SK-N-SH (cell line): Measurements from ENCODE around the gene CA6. TPM values are rescaled to one million over a fixed set of nuclear protein-coding genes. Genes with fewer than 3 reads are reported as not detected.

Experiments
- CTCF ChIA-PET: fragments of 300-600, 350-600 bp; formaldehyde crosslinking; extraction: SDS; loops from one replicate; lab custom pipeline; 2021; lab: Yijun Ruan, JAX
- POLR2A ChIA-PET: fragments of 350-600 bp; sonication (Branson Sonifier 250); formaldehyde crosslinking; extraction: SDS; loops from one replicate; lab custom pipeline; 2020; ENCODE audit warnings: antibody characterized with exemption, inconsistent platforms; lab: Yijun Ruan, JAX
- DNase-seq: peaks from one replicate; pipeline ENCODE4 v3.0.0; 2012
- H2AFZ ChIP-seq: fragments of 200-600 bp; sonication (generic); 2 replicates; pipeline ENCODE4 v1.8.1; 2016; ENCODE audit warnings: antibody characterized with exemption, mild to moderate bottlenecking, low read depth
- H3F3A ChIP-seq: fragments of 200-600 bp; sonication (generic); replicated peaks from 2 replicates; pipeline ENCODE3; 2016; ENCODE audit warnings: antibody characterized with exemption, mild to moderate bottlenecking; ENCODE audit not compliant: insufficient read depth
- H3K27ac ChIP-seq, 2 experiments: fragments of 200-500 bp in 1 of 2; fragments of 200-600 bp in 1 of 2; sonication (Bioruptor generic) in 1 of 2; sonication (generic), shearing (Covaris generic) in 1 of 2; 2 replicates each; pipeline versions ENCODE4 v1.5.1 to v1.6.1; 2014 to 2016; ENCODE audit warnings: low read depth in 2 of 2, inconsistent platforms in 1 of 2, low read length in 1 of 2, mild to moderate bottlenecking in 1 of 2, mixed read lengths in 1 of 2
- H3K27me3 ChIP-seq: fragments of 200-600 bp; sonication (generic), shearing (Covaris generic); 2 replicates; pipeline ENCODE4 v1.6.1; 2016; ENCODE audit warnings: mixed run types; ENCODE audit not compliant: insufficient read depth
- H3K36me3 ChIP-seq, 2 experiments: fragments of 200-500 bp in 1 of 2; fragments of 200-600 bp in 1 of 2; sonication (Bioruptor generic) in 1 of 2; sonication (generic) in 1 of 2; replicated peaks in 1 of 2; 2 replicates each; pipeline versions ENCODE3 to v1.5.1; 2014 to 2016; ENCODE audit warnings: low read length in 1 of 2, mild to moderate bottlenecking in 1 of 2; ENCODE audit not compliant: insufficient read depth in 2 of 2, control insufficient read depth in 1 of 2
- H3K4me1 ChIP-seq, 2 experiments: fragments of 200-500 bp in 1 of 2; fragments of 200-600 bp in 1 of 2; sonication (Bioruptor generic) in 1 of 2; sonication (generic), shearing (Covaris generic) in 1 of 2; 2 replicates each; pipeline versions ENCODE4 v1.5.1 to v1.6.1; 2014 to 2016; ENCODE audit warnings: low read depth in 1 of 2, low read length in 1 of 2, mixed run types in 1 of 2; ENCODE audit not compliant: insufficient read depth in 2 of 2, control insufficient read depth in 1 of 2
- H3K4me2 ChIP-seq: fragments of 200-600 bp; sonication (generic), shearing (Covaris generic); 2 replicates; pipeline ENCODE4 v1.6.1; 2017; ENCODE audit warnings: mixed run types
- H3K4me3 ChIP-seq, 2 experiments: fragments of 200-500 bp in 1 of 2; fragments of 200-600 bp in 1 of 2; sonication (Bioruptor generic) in 1 of 2; sonication (generic), shearing (Covaris generic) in 1 of 2; 2 replicates each; pipeline versions ENCODE4 v1.5.1 to v1.8.1; 2014 to 2016; ENCODE audit warnings: low read depth in 2 of 2, inconsistent platforms in 1 of 2, low read length in 1 of 2, mild to moderate bottlenecking in 1 of 2, mixed read lengths in 1 of 2, moderate library complexity in 1 of 2
- H3K79me2 ChIP-seq: fragments of 200-600 bp; sonication (generic); 2 replicates; pipeline ENCODE4 v1.8.1; 2017; ENCODE audit warnings: mild to moderate bottlenecking; ENCODE audit not compliant: insufficient read depth
- H3K9ac ChIP-seq: fragments of 200-600 bp; sonication (generic); 2 replicates; pipeline ENCODE4 v1.6.1; 2017; ENCODE audit warnings: mixed run types
- H3K9me2 ChIP-seq: fragments of 200-600 bp; sonication (generic); 2 replicates; pipeline ENCODE4 v1.6.1; 2017; ENCODE audit warnings: mixed run types
- H3K9me3 ChIP-seq: fragments of 200-600 bp; sonication (generic); 2 replicates; pipeline ENCODE4 v1.6.1; 2017; ENCODE audit warnings: mixed run types, mild to moderate bottlenecking, moderate library complexity
- H4K20me1 ChIP-seq: fragments of 200-600 bp; sonication (generic); 2 replicates; pipeline ENCODE4 v1.6.1; 2017; ENCODE audit warnings: mild to moderate bottlenecking, mixed run types; ENCODE audit not compliant: insufficient read depth
- ELF1 ChIP-seq: IDR thresholded peaks from 2 replicates; pipeline ENCODE4 v1.4.0; 2012
- EZH2phosphoT487 ChIP-seq: fragments of 200-600 bp; sonication (generic); IDR thresholded peaks from 2 replicates; pipeline ENCODE4 v1.6.1; 2017; ENCODE audit warnings: low read depth, mixed run types, mild to moderate bottlenecking, antibody characterized with exemption, moderate library complexity, borderline replicate concordance
- FOSL2 ChIP-seq: IDR thresholded peaks from 2 replicates; pipeline ENCODE4 v1.4.0; 2012; ENCODE audit warnings: low read depth, mild to moderate bottlenecking, moderate library complexity, borderline replicate concordance
- FOXJ3 ChIP-seq: sonication (generic); formaldehyde crosslinking; IDR thresholded peaks from 2 replicates; pipeline ENCODE4 v1.5.1; 2020; ENCODE audit warnings: mild to moderate bottlenecking, missing genetic modification reagents
- JUND ChIP-seq: IDR thresholded peaks from 2 replicates; pipeline ENCODE4 v1.4.0; 2012
- MXI1 ChIP-seq: IDR thresholded peaks from 2 replicates; pipeline ENCODE4 v1.6.1; 2012; ENCODE audit warnings: mild to moderate bottlenecking, low read depth, low read length, improper control_type of control experiment
- NRF1 ChIP-seq: IDR thresholded peaks from 2 replicates; pipeline ENCODE4 v1.6.1; 2012; ENCODE audit warnings: low read depth, mild to moderate bottlenecking, low read length
- POLR2AphosphoS5 ChIP-seq: IDR thresholded peaks from 2 replicates; pipeline ENCODE4 v1.6.1; 2012; ENCODE audit warnings: low read depth, low read length
- REST ChIP-seq: IDR thresholded peaks from 2 replicates; pipeline ENCODE4 v1.6.1; 2012; ENCODE audit warnings: mild to moderate bottlenecking, low read depth, low read length, moderate library complexity
- RFX5 ChIP-seq: IDR thresholded peaks from 2 replicates; pipeline ENCODE4 v1.6.1; 2012; ENCODE audit warnings: mild to moderate bottlenecking, improper control_type of control experiment, low read length
- RXRA ChIP-seq: IDR thresholded peaks from 2 replicates; pipeline ENCODE4 v1.4.0; 2012; ENCODE audit warnings: low read depth, mild to moderate bottlenecking, borderline replicate concordance
- SIN3A ChIP-seq: IDR thresholded peaks from 2 replicates; pipeline ENCODE4 v1.6.1; 2012; ENCODE audit warnings: low read depth, mild to moderate bottlenecking, low read length, moderate library complexity, borderline replicate concordance
- SMC3 ChIP-seq: IDR thresholded peaks from 2 replicates; pipeline ENCODE4 v1.6.1; 2012; ENCODE audit warnings: low read depth, low read length, improper control_type of control experiment
- TAF1 ChIP-seq: IDR thresholded peaks from 2 replicates; pipeline ENCODE4 v1.6.1; 2012; ENCODE audit warnings: low read depth, mild to moderate bottlenecking, low read length, moderate library complexity, borderline replicate concordance
- TCF12 ChIP-seq: IDR thresholded peaks from 2 replicates; pipeline ENCODE4 v1.4.0; 2012
- USF2 ChIP-seq: fragments of 150-350 bp; IDR thresholded peaks from 2 replicates; pipeline ENCODE4 v1.6.1; 2017; ENCODE audit warnings: antibody characterized with exemption, low read length, low read depth, borderline replicate concordance
- YY1 ChIP-seq: IDR thresholded peaks from 2 replicates; pipeline ENCODE4 v1.4.0; 2012; ENCODE audit warnings: low read depth, mild to moderate bottlenecking
- WGBS: methylation state at CpG from one replicate; pipeline ENCODE4 v1.1.6; 2017; ENCODE audit warnings: low lambda C conversion rate; 5-methylcytosine and 5-hydroxymethylcytosine counted together
- polyA plus RNA-seq, 3 experiments: library from polyadenylated mRNA; depleted of rRNA; stranded (reverse); fragments of >200 nt; gene quantifications; 2 replicates each; pipeline ENCODE4 v1.2.3, GENCODE V29; 2012
- TF ChIP-seq, protein P1 (sequence below): IDR thresholded peaks from 2 replicates; pipeline ENCODE4; 2012
- TF ChIP-seq, protein P2 (sequence below): IDR thresholded peaks from 2 replicates; pipeline ENCODE4 v1.4.0; 2012; ENCODE audit warnings: low read depth

Gene CA6
- polyA plus RNA-seq, 1 of the 3 experiments (the other 2 are of a cell fraction): not detected

- Histone ChIP-seq H2AFZ (no peak overlapping the region), H3K27me3 (no peaks in the 10 kb centered on the region), H3K4me1 (no peaks in the 10 kb centered on the region), H3K79me2 (no peaks in the 10 kb centered on the region), H3F3A (no peaks in the 10 kb centered on the region), H3K4me3 (no peak overlapping the region), H3K4me2 (no peak overlapping the region), H4K20me1 (no peaks in the 10 kb centered on the region), H3K9ac (no peak overlapping the region), H3K36me3 (no peaks in the 10 kb centered on the region), H3K9me3 (no peaks in the 10 kb centered on the region), H3K9me2 (no peaks in the 10 kb centered on the region), H3K27ac (no peak overlapping the region)
- CTCF ChIA-PET: interaction anchor here (1.4 to 1.6 kb wide), 2 partner anchors 9 to 78 kb away, joined by 4 to 8 read pairs; no protein-coding TSS in a partner anchor
- WGBS: 88% methylated on average over 12 of the region's 12 CpGs
- DNase-seq: no peak
- POLR2A ChIA-PET: no interaction called here
- TF ChIP-seq SIN3A (no peak), USF2 (no peak), FOSL2 (no peak), ELF1 (no peak), SMC3 (no peak), YY1 (no peak)
- TF ChIP-seq, protein P1, sequence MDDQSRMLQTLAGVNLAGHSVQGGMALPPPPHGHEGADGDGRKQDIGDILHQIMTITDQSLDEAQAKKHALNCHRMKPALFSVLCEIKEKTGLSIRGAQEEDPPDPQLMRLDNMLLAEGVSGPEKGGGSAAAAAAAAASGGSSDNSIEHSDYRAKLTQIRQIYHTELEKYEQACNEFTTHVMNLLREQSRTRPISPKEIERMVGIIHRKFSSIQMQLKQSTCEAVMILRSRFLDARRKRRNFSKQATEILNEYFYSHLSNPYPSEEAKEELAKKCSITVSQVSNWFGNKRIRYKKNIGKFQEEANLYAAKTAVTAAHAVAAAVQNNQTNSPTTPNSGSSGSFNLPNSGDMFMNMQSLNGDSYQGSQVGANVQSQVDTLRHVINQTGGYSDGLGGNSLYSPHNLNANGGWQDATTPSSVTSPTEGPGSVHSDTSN: no peak
Observed at GRCh38 chr1:8926707-8927694, 18.7 kb upstream of the CA6 start.

GRCh38 chr1:8930116-8930515 is 15.6 kb upstream of the CA6 start:
- H3K9me3 ChIP-seq: no peaks in the 10 kb centered on the region
- CTCF ChIA-PET: interaction anchor here (1.7 kb wide), 1 partner anchor 12 kb away, joined by 11 read pairs; no protein-coding TSS in a partner anchor
- H4K20me1 ChIP-seq: no peaks in the 10 kb centered on the region
- no peaks in the 10 kb centered on the region for H3K36me3 ChIP-seq
- no peaks in the 10 kb centered on the region for H3K4me1 ChIP-seq
- no peaks in the 10 kb centered on the region for H3K79me2 ChIP-seq
- H2AFZ ChIP-seq: no peak overlapping the region
- H3K9me2 ChIP-seq: no peaks in the 10 kb centered on the region
- POLR2A ChIA-PET: no interaction called here
- no peaks in the 10 kb centered on the region for H3F3A ChIP-seq
- H3K9ac ChIP-seq: no peak overlapping the region
- DNase-seq: no peak
- no peak overlapping the region for H3K27ac ChIP-seq
- no peaks in the 10 kb centered on the region for H3K27me3 ChIP-seq
- no peak overlapping the region for H3K4me2 ChIP-seq
- H3K4me3 ChIP-seq: no peak overlapping the region
- 84% methylated on average over 4 of the region's 4 CpGs for WGBS
- TF ChIP-seq USF2 (no peak), JUND (no peak), FOXJ3 (CRISPR knock-in tag) (no peak), EZH2phosphoT487 (no peak), ELF1 (no peak), RXRA (no peak), FOSL2 (no peak), SMC3 (no peak), TCF12 (no peak), REST (no peak), RFX5 (no peak), TAF1 (no peak), POLR2AphosphoS5 (no peak), MXI1 (no peak), NRF1 (no peak), YY1 (no peak), SIN3A (no peak)
- TF ChIP-seq, protein P2, sequence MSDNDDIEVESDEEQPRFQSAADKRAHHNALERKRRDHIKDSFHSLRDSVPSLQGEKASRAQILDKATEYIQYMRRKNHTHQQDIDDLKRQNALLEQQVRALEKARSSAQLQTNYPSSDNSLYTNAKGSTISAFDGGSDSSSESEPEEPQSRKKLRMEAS: no peak
